Esophagus muscularis mucosa (tissue), 3 donors: ENCODE measurements around the gene LRRC10B.

ENCODE experiments used
- CTCF ChIP-seq, 3 experiments: fragments of 200-600 bp in 2 of 3; fragments of 450-650 bp in 1 of 3; sonication (generic) in 2 of 3; IDR thresholded peaks; one replicate each; pipeline ENCODE4 v1.5.1; 2017 to 2019; ENCODE audit warnings: antibody characterized with exemption in 3 of 3, mild to moderate bottlenecking in 2 of 3, moderate library complexity in 1 of 3
- POLR2AphosphoS5 ChIP-seq, 2 donors: sonication (generic); formaldehyde crosslinking; IDR thresholded peaks; one replicate each; pipeline ENCODE4 v1.6.1; 2017; ENCODE audit warnings: antibody characterized with exemption in 2 of 2

- peak in 2 of 3 experiments; percentile 94 to 99 for TF ChIP-seq CTCF (IDR thresholded peaks at IDR 0.05)
- TF ChIP-seq POLR2AphosphoS5 (IDR thresholded peaks at IDR 0.05), result no peak
Observed at GRCh38 chr11:61516675-61517572, 8.4 kb downstream of the LRRC10B start.
